DOHH2 (cell line): ENCODE measurements around the gene IL12A.

Experiments used
- EZH2phosphoT487 ChIP-seq: fragments of 200-600 bp; sonication (generic); IDR thresholded peaks from 2 replicates; pipeline ENCODE4 v1.6.1; 2017; ENCODE audit warnings: borderline replicate concordance, mild to moderate bottlenecking, antibody characterized with exemption, low read length, moderate library complexity, mixed read lengths
- TF ChIP-seq, protein P1 (sequence below): fragments of 200-600 bp; sonication (generic); IDR thresholded peaks from one replicate; pipeline ENCODE4 v1.5.1; 2014; ENCODE audit warnings: antibody characterized with exemption, mild to moderate bottlenecking, low read depth, low read length; ENCODE audit not compliant: poor library complexity, severe bottlenecking

DNA sequence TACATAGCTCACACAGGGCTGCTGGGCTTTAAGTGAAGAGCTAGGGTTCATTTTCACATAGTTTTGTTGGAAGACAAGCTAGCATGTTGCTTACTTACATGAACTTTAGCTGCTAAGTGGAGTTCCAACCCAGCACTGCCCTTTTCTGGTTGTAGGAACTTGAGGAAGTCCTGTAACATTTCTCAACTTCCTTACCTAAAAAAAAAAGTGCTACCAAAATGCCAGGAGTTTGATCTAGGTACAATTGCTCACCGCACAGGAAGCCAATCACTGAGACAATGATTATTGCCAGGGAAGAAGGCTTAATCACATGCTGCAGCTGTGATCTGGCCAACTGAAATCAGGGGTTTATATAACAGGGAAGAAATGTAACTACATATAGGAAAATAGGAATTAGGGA, 52.8 kb downstream of the IL12A start:
- TF ChIP-seq, protein P1, sequence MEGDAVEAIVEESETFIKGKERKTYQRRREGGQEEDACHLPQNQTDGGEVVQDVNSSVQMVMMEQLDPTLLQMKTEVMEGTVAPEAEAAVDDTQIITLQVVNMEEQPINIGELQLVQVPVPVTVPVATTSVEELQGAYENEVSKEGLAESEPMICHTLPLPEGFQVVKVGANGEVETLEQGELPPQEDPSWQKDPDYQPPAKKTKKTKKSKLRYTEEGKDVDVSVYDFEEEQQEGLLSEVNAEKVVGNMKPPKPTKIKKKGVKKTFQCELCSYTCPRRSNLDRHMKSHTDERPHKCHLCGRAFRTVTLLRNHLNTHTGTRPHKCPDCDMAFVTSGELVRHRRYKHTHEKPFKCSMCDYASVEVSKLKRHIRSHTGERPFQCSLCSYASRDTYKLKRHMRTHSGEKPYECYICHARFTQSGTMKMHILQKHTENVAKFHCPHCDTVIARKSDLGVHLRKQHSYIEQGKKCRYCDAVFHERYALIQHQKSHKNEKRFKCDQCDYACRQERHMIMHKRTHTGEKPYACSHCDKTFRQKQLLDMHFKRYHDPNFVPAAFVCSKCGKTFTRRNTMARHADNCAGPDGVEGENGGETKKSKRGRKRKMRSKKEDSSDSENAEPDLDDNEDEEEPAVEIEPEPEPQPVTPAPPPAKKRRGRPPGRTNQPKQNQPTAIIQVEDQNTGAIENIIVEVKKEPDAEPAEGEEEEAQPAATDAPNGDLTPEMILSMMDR, result no peak
- TF ChIP-seq EZH2phosphoT487, result no peak
